HG02943 (cell line): ENCODE data around the gene GSN.
"Not testable (repeated sequence)": the region's sequence is repeated elsewhere in the genome, so short reads cannot be mapped to it uniquely, and the experiment has no call there.

Experiments
- ATAC-seq: cut with Tn5 transposase; IDR thresholded peaks from one replicate; pipeline ENCODE4 v1.9.1; 2021; ENCODE audit warnings: mild to moderate bottlenecking, low read depth, moderate library complexity; ENCODE audit not compliant: unreplicated experiment

The GSN gene

GRCh38 chr9:121285835-121286687 lies 18.1 kb downstream of the GSN start:
- ATAC-seq = no peak

DNA sequence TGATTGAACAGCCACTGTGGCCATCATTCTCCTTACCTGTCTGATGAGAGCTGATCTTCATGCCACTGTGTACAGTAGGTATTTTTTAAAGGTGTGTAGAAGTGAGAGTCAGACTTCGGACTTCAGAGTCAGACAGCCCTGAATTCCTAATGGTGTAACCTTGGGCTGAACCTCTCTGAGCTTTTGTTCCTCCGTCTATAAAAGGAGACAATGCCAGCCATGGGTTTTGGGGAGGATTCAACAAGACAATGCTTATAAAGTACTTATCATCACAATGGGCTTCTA lies 18.7 kb downstream of the GSN start:
- ATAC-seq = no peak

GRCh38 chr9:121286973-121287741 lies 19.2 kb downstream of the GSN start:
- no peak for ATAC-seq

- ATAC-seq = no peak
Measured at GRCh38 chr9:121288673-121289025, 20.7 kb downstream of the GSN start.

GRCh38 chr9:121289026-121289771 lies 21.2 kb downstream of the GSN start:
- ATAC-seq = no peak

- no peak for ATAC-seq
Measured at GRCh38 chr9:121289772-121290370, 21.9 kb downstream of the GSN start.

GRCh38 chr9:121291536-121291935 lies 23.6 kb downstream of the GSN start:
- not testable (repeated sequence) for ATAC-seq

- no peak for ATAC-seq
Measured at GRCh38 chr9:121292051-121292450, 24.1 kb downstream of the GSN start.

DNA sequence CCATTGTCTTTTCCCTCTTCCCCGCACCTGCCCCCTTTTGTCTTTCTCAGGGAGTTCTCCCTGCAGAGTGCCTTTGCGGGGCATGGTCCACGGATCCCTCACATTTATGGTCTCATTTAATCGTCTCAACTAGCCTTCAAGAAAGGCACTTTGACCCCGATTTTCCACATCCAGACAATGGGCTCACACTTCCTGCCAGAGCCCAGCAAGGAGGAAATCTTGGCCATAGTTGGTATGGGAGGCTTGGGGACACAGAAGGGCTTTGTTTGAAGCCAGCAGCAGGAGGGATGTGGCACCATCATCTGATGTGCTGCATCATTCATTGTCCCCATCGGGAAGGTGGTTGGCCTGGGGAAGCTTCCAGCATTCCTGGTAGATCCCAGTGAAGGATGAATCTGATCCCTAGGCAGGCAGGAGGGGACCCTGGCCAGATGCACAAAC lies 24.9 kb downstream of the GSN start:
- no peak for ATAC-seq

DNA sequence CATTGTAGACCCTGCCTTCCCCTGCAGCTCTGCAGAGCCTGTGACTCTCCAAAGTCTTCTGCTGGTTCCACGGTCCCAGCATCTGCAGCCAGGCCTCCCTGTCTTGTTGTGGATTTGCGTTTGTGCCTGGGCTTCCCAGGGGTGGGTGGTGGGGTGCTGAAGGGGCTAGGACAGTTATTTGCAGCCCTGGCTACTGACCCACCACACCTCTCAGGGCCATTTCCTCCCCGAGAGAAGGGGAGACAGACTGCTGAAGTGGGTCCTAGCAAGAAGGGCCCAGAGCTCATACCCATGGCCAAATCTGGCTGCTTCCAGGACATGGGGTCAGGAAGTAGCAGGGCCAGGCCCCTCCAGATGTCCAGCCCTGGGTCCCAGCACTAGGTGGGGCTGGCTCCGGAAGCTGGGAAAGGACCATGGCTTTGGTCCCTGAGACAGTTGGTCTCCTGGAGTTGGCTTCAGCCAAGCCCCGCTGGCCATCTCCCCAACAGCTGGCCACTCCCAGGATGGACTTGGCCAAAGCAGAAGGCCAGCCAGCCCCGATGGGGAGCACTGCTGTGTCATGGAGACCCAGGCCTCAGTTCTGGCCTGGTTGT lies 26.3 kb downstream of the GSN start:
- no peak for ATAC-seq

- no peak for ATAC-seq
Measured at GRCh38 chr9:121294866-121295661, 27.1 kb downstream of the GSN start.

DNA sequence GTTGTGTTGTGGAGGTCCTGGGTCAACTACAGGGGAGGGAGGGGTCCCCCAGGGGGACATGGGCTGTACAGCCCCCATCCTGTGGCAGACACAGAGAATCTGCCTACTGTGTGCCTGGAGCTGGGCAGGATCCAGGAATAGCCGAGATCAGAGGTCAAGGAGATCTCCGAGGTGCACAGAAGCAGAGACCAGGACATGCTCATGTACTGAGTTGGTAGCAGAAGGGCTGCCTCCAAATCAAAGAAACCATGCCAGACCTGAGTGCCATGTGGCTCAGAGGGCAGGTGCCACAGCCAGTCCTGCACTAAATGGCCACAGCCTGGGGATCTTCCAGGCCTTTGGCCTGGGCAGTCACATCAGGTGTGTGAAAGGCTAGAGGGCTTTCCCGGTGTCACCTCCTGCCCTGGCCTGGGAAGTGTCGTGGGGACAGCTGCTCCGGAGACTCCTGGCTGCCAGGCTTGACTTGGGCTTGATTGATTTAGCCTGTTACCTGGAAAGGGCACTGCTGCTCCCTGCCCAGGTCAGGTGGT lies 27.8 kb downstream of the GSN start:
- no peak for ATAC-seq

DNA sequence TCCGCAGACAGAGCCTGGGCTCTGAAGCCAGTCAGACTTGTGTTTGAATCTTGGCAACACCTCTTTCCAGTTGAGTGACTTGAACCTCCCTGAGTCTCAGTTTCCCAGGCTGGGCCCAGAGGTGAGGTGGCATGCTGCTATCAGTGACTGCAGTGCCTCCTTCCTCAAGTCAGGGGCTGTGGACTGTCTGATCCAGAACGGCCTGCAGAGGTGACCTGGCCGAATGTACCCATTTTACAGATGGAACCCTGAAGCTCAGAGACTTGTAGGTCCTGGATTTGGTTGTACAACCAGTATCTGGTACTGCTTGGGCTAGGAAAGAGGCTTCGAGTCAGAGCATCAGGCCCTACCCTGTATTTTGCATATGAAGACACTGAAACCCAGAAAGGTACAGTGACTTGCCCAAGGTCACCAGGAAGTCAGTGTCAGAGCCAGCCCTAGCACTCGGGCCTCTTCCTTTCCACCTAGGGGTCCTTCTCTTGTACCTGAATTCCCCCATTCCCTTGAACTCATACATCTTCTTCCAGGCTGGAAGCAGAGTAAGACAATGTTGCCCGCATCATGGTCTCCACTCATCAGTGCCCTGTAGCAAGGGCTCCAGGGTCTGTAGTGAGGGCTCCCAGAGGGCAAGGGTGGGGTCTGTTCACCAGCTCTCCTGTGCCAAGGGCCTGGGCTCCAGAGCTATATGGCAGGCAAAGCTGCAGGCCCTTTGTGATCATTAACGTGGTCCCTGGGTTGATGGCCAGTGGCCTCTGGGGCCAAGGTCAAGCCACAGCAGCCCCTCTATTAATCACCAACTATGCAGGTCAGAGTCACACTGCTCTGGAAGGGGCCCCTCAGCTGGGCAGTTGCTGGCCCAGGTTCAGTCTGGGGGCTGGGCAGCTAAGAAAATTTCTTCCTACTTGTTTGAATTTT lies 28.5 kb downstream of the GSN start:
- ATAC-seq = no peak

- ATAC-seq = no peak
Measured at GRCh38 chr9:121297389-121297788, 29.4 kb downstream of the GSN start.

GRCh38 chr9:121298016-121298538 lies 30.1 kb downstream of the GSN start:
- no peak for ATAC-seq

- no peak for ATAC-seq
Measured at GRCh38 chr9:121298689-121299466, 30.9 kb downstream of the GSN start.

DNA sequence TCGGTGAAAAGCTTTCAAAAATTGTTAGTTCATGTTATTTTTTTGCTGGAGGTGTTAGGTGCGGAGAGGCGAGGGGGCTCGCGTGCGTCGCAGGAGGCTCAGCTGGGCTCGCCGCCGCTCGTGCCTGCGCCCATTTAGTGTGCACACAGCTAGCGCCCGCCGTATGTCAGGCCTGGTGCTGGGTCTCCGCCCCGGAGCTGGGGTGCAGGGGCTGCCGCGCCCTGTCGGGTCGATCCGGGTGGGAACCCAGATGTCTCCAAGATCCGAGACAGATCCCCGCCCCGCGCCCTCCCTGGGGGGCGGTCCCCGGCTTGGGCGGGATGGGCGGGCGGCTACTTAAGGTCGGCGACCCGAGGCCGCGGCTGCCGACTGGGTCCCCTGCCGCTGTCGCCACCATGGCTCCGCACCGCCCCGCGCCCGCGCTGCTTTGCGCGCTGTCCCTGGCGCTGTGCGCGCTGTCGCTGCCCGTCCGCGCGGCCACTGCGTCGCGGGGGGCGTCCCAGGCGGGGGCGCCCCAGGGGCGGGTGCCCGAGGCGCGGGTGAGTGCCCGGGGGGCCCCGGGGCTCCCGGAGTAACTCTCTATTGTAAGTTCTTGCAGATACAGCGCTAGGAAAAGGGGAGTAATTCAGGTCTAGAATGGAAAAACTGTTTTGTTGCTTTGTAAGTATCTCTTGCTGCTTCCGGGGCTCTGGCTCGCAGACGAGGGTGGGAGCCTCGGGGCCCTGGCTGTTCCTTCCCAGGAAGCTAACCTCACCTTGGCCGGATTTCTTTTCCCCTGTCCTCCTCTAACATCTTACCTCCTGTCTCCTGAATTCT lies 31.7 kb downstream of the GSN start:
- ATAC-seq = no peak
